Measurements from ENCODE around the gene SGCA. TPM values are rescaled to one million over a fixed set of nuclear protein-coding genes. Genes with fewer than 3 reads are reported as not detected.

The SGCA gene
- total and polyA plus RNA-seq, 2 of the 13 experiments (the other 11 are each of a cell fraction or from before 2014, with no cell fraction given) = not detected

GRCh38 chr17:50161023-50161910 lies 4.5 kb upstream of the SGCA start (continued):
- TF ChIP-seq AFF4 (CRISPR knock-in tag; IDR thresholded peaks at IDR 0.05) (no peak), ZNF33A (CRISPR knock-in tag; IDR thresholded peaks at IDR 0.05; ENCODE audit: borderline replicate concordance) (no peak), ZNF224 (CRISPR knock-in tag; IDR thresholded peaks at IDR 0.05) (no peak), DR1 (CRISPR knock-in tag; IDR thresholded peaks at IDR 0.05) (peak; percentile 53; the same call in 1 of the 2 replicates), SRF (IDR thresholded peaks at IDR 0.05; ENCODE audit: low read depth, low read length) (no peak), KLF16 (CRISPR knock-in tag; IDR thresholded peaks at IDR 0.05) (peak in 1 of 2 experiments; percentile 71; a peak in 2 of 4 replicates), BORCS8-MEF2B (CRISPR knock-in tag; IDR thresholded peaks at IDR 0.05) (no peak; the same call in 1 of the 2 replicates), ZNF501 (CRISPR knock-in tag; IDR thresholded peaks at IDR 0.05) (peak; percentile 88), GTF3A (CRISPR knock-in tag; conservative IDR thresholded peaks at IDR 0.05) (0 out of 2 replicates have a peak, but pooled peaks have one; percentile 86), ZNF567 (CRISPR knock-in tag; IDR thresholded peaks at IDR 0.05; ENCODE audit: borderline replicate concordance) (peak; percentile 83; the same call in 1 of the 2 replicates), TCF7L2 (IDR thresholded peaks at IDR 0.05; ENCODE audit: low read depth, low read length) (no peak), SMAD3 (CRISPR knock-in tag; IDR thresholded peaks at IDR 0.05) (0 out of 2 replicates have a peak, but pooled peaks have one; percentile 32), WIZ (CRISPR knock-in tag; IDR thresholded peaks at IDR 0.05) (no peak), FOSL1 (CRISPR knock-in tag; IDR thresholded peaks at IDR 0.05; ENCODE audit: borderline replicate concordance) (no peak), KMT2A (CRISPR knock-in tag; IDR thresholded peaks at IDR 0.05) (0 out of 2 replicates have a peak, but pooled peaks have one; percentile 31)
- TF ChIP-seq, protein P1, sequence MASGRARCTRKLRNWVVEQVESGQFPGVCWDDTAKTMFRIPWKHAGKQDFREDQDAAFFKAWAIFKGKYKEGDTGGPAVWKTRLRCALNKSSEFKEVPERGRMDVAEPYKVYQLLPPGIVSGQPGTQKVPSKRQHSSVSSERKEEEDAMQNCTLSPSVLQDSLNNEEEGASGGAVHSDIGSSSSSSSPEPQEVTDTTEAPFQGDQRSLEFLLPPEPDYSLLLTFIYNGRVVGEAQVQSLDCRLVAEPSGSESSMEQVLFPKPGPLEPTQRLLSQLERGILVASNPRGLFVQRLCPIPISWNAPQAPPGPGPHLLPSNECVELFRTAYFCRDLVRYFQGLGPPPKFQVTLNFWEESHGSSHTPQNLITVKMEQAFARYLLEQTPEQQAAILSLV (CRISPR knock-in tag; IDR thresholded peaks at IDR 0.05; ENCODE audit: borderline replicate concordance) = no peak
- TF ChIP-seq, protein P2, sequence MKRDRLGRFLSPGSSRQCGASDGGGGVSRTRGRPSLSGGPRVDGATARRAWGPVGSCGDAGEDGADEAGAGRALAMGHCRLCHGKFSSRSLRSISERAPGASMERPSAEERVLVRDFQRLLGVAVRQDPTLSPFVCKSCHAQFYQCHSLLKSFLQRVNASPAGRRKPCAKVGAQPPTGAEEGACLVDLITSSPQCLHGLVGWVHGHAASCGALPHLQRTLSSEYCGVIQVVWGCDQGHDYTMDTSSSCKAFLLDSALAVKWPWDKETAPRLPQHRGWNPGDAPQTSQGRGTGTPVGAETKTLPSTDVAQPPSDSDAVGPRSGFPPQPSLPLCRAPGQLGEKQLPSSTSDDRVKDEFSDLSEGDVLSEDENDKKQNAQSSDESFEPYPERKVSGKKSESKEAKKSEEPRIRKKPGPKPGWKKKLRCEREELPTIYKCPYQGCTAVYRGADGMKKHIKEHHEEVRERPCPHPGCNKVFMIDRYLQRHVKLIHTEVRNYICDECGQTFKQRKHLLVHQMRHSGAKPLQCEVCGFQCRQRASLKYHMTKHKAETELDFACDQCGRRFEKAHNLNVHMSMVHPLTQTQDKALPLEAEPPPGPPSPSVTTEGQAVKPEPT (CRISPR knock-in tag; IDR thresholded peaks at IDR 0.05; ENCODE audit: low read depth) = peak; percentile 48; the same call in 1 of the 2 replicates
- TF ChIP-seq, protein P3, sequence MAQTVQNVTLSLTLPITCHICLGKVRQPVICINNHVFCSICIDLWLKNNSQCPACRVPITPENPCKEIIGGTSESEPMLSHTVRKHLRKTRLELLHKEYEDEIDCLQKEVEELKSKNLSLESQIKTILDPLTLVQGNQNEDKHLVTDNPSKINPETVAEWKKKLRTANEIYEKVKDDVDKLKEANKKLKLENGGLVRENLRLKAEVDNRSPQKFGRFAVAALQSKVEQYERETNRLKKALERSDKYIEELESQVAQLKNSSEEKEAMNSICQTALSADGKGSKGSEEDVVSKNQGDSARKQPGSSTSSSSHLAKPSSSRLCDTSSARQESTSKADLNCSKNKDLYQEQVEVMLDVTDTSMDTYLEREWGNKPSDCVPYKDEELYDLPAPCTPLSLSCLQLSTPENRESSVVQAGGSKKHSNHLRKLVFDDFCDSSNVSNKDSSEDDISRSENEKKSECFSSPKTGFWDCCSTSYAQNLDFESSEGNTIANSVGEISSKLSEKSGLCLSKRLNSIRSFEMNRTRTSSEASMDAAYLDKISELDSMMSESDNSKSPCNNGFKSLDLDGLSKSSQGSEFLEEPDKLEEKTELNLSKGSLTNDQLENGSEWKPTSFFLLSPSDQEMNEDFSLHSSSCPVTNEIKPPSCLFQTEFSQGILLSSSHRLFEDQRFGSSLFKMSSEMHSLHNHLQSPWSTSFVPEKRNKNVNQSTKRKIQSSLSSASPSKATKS (CRISPR knock-in tag; IDR thresholded peaks at IDR 0.05) = no peak
- TF ChIP-seq, protein P4, sequence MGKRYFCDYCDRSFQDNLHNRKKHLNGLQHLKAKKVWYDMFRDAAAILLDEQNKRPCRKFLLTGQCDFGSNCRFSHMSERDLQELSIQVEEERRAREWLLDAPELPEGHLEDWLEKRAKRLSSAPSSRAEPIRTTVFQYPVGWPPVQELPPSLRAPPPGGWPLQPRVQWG (CRISPR knock-in tag; IDR thresholded peaks at IDR 0.05; ENCODE audit: borderline replicate concordance, low read depth) = no peak
